Testis (tissue), 3 donors: ENCODE measurements around the gene ANTXR2. TPM values are rescaled to one million over a fixed set of nuclear protein-coding genes. Genes with fewer than 3 reads are reported as not detected.

ENCODE experiments used
- DNase-seq: peaks from one replicate; pipeline ENCODE4 v3.0.0-alpha.2; 2019
- H3K27ac ChIP-seq, 2 donors: fragments of 200-600 bp; sonication (generic); one replicate each; pipeline ENCODE4 v1.5.1; 2019
- H3K27me3 ChIP-seq: fragments of 200-600 bp; sonication (generic); one replicate; pipeline ENCODE4 v1.5.1; 2019
- H3K36me3 ChIP-seq: fragments of 200-600 bp; sonication (generic); one replicate; pipeline ENCODE4 v1.5.1; 2017; ENCODE audit warnings: low read depth; ENCODE audit errors: missing control alignments
- H3K4me1 ChIP-seq: fragments of 200-600 bp; sonication (generic); one replicate; pipeline ENCODE4 v1.5.1; 2019
- H3K4me3 ChIP-seq, 2 donors: fragments of 200-600 bp; sonication (generic); one replicate each; pipeline ENCODE4 v1.5.1; 2017 to 2019
- H3K9me3 ChIP-seq: fragments of 200-600 bp; sonication (generic); one replicate; pipeline ENCODE4 v1.5.1; 2017
- CTCF ChIP-seq, 3 experiments: fragments of 450-650 bp in 2 of 3; fragments of 200-600 bp in 1 of 3; sonication (generic) in 1 of 3; IDR thresholded peaks; one replicate each; pipeline ENCODE4 v1.5.1; 2016 to 2019; ENCODE audit warnings: antibody characterized with exemption in 3 of 3, mild to moderate bottlenecking in 2 of 3, moderate library complexity in 1 of 3
- POLR2A ChIP-seq: fragments of 450-650 bp; IDR thresholded peaks from one replicate; pipeline ENCODE4 v1.6.1; 2017; ENCODE audit warnings: antibody characterized with exemption, mild to moderate bottlenecking, moderate library complexity
- WGBS, 2 donors: methylation state at CpG; one replicate each; pipeline ENCODE4 v1.1.5; 2018; 5-methylcytosine and 5-hydroxymethylcytosine counted together
- intact Hi-C: fragments of 100-400 bp; cut with DNase I; formaldehyde crosslinking; loops from one replicate; pipeline ENCODE4 v1.15.1; 2023; ENCODE audit warnings: low total_unique reads
- polyA plus RNA-seq: library from polyadenylated mRNA; stranded (reverse); fragments of 350-450 nt; fragmentation: Illumina TruSeq; extraction: RNeasy Lipid Tissue Mini Kit (QIAGEN cat#74804); gene quantifications from one replicate; pipeline ENCODE4 v1.2.3, GENCODE V29; 2014; ENCODE audit warnings: low read depth, low replicate concordance; ENCODE audit not compliant: insufficient read depth
- total RNA-seq, 2 donors: library from RNA; depleted of rRNA; stranded (reverse); fragments of >200 nt; gene quantifications; one replicate each; pipeline ENCODE4 v1.2.3, GENCODE V29; 2016

ANTXR2 gene
- total and polyA plus RNA-seq, 3 donors from 2014 or later = 23.8 to 30.8 (median 30.4) TPM

GRCh38 chr4:79875344-79875899, 197.6 kb downstream of the ANTXR2 start:
- no peak for DNase-seq
- H3K27ac ChIP-seq = no peak overlapping the region
- WGBS, 2 donors = 70 to 92% methylated on average over 4 of the region's 4 CpGs
- H3K9me3 ChIP-seq = no peaks in the 10 kb centered on the region
- no peaks in the 10 kb centered on the region for H3K4me1 ChIP-seq
- TF ChIP-seq POLR2A (no peak), CTCF (IDR thresholded peaks at IDR 0.05) (no peak)
- no peaks in the 10 kb centered on the region for H3K36me3 ChIP-seq
- intact Hi-C loops = no loop called here
- no peak overlapping the region for H3K4me3 ChIP-seq
- no peaks in the 10 kb centered on the region for H3K27me3 ChIP-seq

GRCh38 chr4:79874197-79874596, 198.8 kb downstream of the ANTXR2 start:
- H3K9me3 ChIP-seq = no peaks in the 10 kb centered on the region

GRCh38 chr4:79872738-79873137, 200.3 kb downstream of the ANTXR2 start:
- WGBS, 2 donors = 82 to 83% methylated on average over 1 of the region's 1 CpG
- no peak for TF ChIP-seq CTCF (IDR thresholded peaks at IDR 0.05)
- no peak for TF ChIP-seq POLR2A

More at GRCh38 chr4:79874197-79874596, 198.8 kb downstream of the ANTXR2 start:
- Histone ChIP-seq H3K36me3 (no peaks in the 10 kb centered on the region), H3K27ac (no peak overlapping the region), H3K4me3 (no peak overlapping the region), H3K4me1 (no peaks in the 10 kb centered on the region), H3K27me3 (no peaks in the 10 kb centered on the region)
- DNase-seq = no peak
- intact Hi-C loops = no loop called here
- 96 to 97% methylated on average over 2 of the region's 2 CpGs for WGBS, 2 donors
- no peak for TF ChIP-seq POLR2A
- TF ChIP-seq CTCF (IDR thresholded peaks at IDR 0.05) = no peak

GRCh38 chr4:79871961-79872360, 201.1 kb downstream of the ANTXR2 start:
- no peak overlapping the region for H3K27ac ChIP-seq
- intact Hi-C loops = no loop called here
- no peak overlapping the region for H3K4me3 ChIP-seq
- H3K9me3 ChIP-seq = no peaks in the 10 kb centered on the region
- H3K36me3 ChIP-seq = no peaks in the 10 kb centered on the region
- no peaks in the 10 kb centered on the region for H3K27me3 ChIP-seq
- DNase-seq = no peak
- 60 to 61% methylated on average over 3 of the region's 3 CpGs for WGBS, 2 donors
- TF ChIP-seq POLR2A (no peak), CTCF (IDR thresholded peaks at IDR 0.05) (no peak)
- no peaks in the 10 kb centered on the region for H3K4me1 ChIP-seq

More at GRCh38 chr4:79872738-79873137, 200.3 kb downstream of the ANTXR2 start:
- no peaks in the 10 kb centered on the region for H3K36me3 ChIP-seq
- H3K27ac ChIP-seq = no peak overlapping the region
- H3K4me1 ChIP-seq = no peaks in the 10 kb centered on the region
- intact Hi-C loops = no loop called here
- H3K9me3 ChIP-seq = no peaks in the 10 kb centered on the region
- no peaks in the 10 kb centered on the region for H3K27me3 ChIP-seq
- no peak for DNase-seq
- no peak overlapping the region for H3K4me3 ChIP-seq

- WGBS, 2 donors = 56 to 62% methylated on average over 4 of the region's 4 CpGs
These were observed 203.3 kb downstream of the ANTXR2 start for GRCh38 chr4:79869597-79870237.

More at GRCh38 chr4:79869597-79870237, 203.3 kb downstream of the ANTXR2 start:
- no peak for DNase-seq
- no peaks in the 10 kb centered on the region for H3K36me3 ChIP-seq
- H3K27me3 ChIP-seq = no peaks in the 10 kb centered on the region
- TF ChIP-seq CTCF (IDR thresholded peaks at IDR 0.05) (no peak), POLR2A (no peak)
- H3K4me3 ChIP-seq = no peak overlapping the region
- intact Hi-C loops = no loop called here
- no peaks in the 10 kb centered on the region for H3K9me3 ChIP-seq
- H3K27ac ChIP-seq = no peak overlapping the region
- H3K4me1 ChIP-seq = no peaks in the 10 kb centered on the region
